CD14-positive monocyte (primary cell): Measurements from ENCODE around the gene ATAD5. TPM values are rescaled to one million over a fixed set of nuclear protein-coding genes. Genes with fewer than 3 reads are reported as not detected.

Experiments used
- DNase-seq, 3 donors: peaks; one replicate each; pipeline ENCODE4 v3.0.0-alpha.2; 2011 to 2022
- H2AFZ ChIP-seq: 2 replicates; pipeline ENCODE4 v1.6.0; 2012; ENCODE audit warnings: mild to moderate bottlenecking, low read depth, low read length, inconsistent platforms; ENCODE audit not compliant: insufficient read depth, poor library complexity, severe bottlenecking
- H3K27ac ChIP-seq, 2 donors: 1 replicate in 1 of 2; 2 replicates in 1 of 2; pipeline ENCODE4 v1.5.1; 2012 to 2013; ENCODE audit warnings: low read length in 2 of 2, control low read depth in 1 of 2, inconsistent platforms in 1 of 2, low read depth in 1 of 2, mild to moderate bottlenecking in 1 of 2
- H3K27me3 ChIP-seq, 2 donors: one replicate each; pipeline versions ENCODE4 v1.6.0 to v1.6.1; 2011 to 2013; ENCODE audit warnings: low read length in 2 of 2; ENCODE audit not compliant: control insufficient read depth in 2 of 2, insufficient read depth in 2 of 2
- H3K36me3 ChIP-seq, 2 donors: replicated peaks in 1 of 2; 1 replicate in 1 of 2; 2 replicates in 1 of 2; pipeline versions ENCODE4 v1.5.1 to v1.6.1; 2012 to 2013; ENCODE audit warnings: low read length in 2 of 2, control low read depth in 1 of 2, inconsistent platforms in 1 of 2, mild to moderate bottlenecking in 1 of 2; ENCODE audit not compliant: insufficient read depth in 2 of 2, control insufficient read depth in 1 of 2
- H3K4me1 ChIP-seq, 2 donors: 1 replicate in 1 of 2; 2 replicates in 1 of 2; pipeline versions ENCODE4 v1.5.1 to v1.6.1; 2012 to 2013; ENCODE audit warnings: low read length in 2 of 2, control low read depth in 1 of 2, inconsistent platforms in 1 of 2, mild to moderate bottlenecking in 1 of 2, moderate library complexity in 1 of 2; ENCODE audit not compliant: insufficient read depth in 2 of 2, control insufficient read depth in 1 of 2
- H3K4me2 ChIP-seq: replicated peaks from 2 replicates; pipeline ENCODE3; 2012; ENCODE audit warnings: low read length, moderate library complexity, mild to moderate bottlenecking; ENCODE audit not compliant: poor library complexity, severe bottlenecking; ENCODE audit errors: extremely low read depth
- H3K4me3 ChIP-seq, 3 experiments: fragments of 200-600 bp in 1 of 3; sonication (generic) in 1 of 3; replicated peaks in 1 of 3; 1 replicate in 2 of 3; 2 replicates in 1 of 3; pipeline ENCODE4 v1.5.1; 2011 to 2013; ENCODE audit warnings: low read length in 3 of 3, mild to moderate bottlenecking in 3 of 3, control low read depth in 2 of 3, low read depth in 2 of 3, inconsistent platforms in 1 of 3, moderate library complexity in 1 of 3
- H3K79me2 ChIP-seq: 2 replicates; pipeline ENCODE4 v1.6.0; 2012; ENCODE audit warnings: mild to moderate bottlenecking, control low read depth, inconsistent platforms, low read length, moderate library complexity; ENCODE audit not compliant: insufficient read depth
- H3K9ac ChIP-seq: 2 replicates; pipeline ENCODE4 v1.6.0; 2017; ENCODE audit warnings: low read length, mild to moderate bottlenecking; ENCODE audit not compliant: insufficient read depth, poor library complexity, severe bottlenecking
- H3K9me3 ChIP-seq, 2 donors: replicated peaks in 1 of 2; 1 replicate in 1 of 2; 2 replicates in 1 of 2; pipeline versions ENCODE4 v1.5.1 to v1.6.1; 2012 to 2013; ENCODE audit warnings: low read length in 2 of 2, control low read depth in 1 of 2; ENCODE audit not compliant: control insufficient read depth in 1 of 2, insufficient read depth in 1 of 2
- H4K20me1 ChIP-seq: 2 replicates; pipeline ENCODE4 v1.6.0; 2012; ENCODE audit warnings: mild to moderate bottlenecking, low read length, control low read depth, moderate library complexity; ENCODE audit not compliant: insufficient read depth
- H3K27ac Mint-ChIP-seq, 7 donors: one replicate each; pipeline ENCODE4 v1.8.0; 2020; ENCODE audit warnings: mild to moderate bottlenecking in 7 of 7, mixed read lengths in 7 of 7, moderate library complexity in 6 of 7, inconsistent platforms in 2 of 7
- H3K27me3 Mint-ChIP-seq, 3 donors: one replicate each; pipeline ENCODE4 v1.8.0; 2021 to 2022; ENCODE audit warnings: low read depth in 3 of 3, mild to moderate bottlenecking in 3 of 3, mixed read lengths in 3 of 3, moderate library complexity in 3 of 3, inconsistent platforms in 1 of 3
- H3K36me3 Mint-ChIP-seq, 2 donors: one replicate each; pipeline ENCODE4 v1.8.0; 2020; ENCODE audit warnings: mixed read lengths in 2 of 2, inconsistent platforms in 1 of 2, mild to moderate bottlenecking in 1 of 2
- H3K4me1 Mint-ChIP-seq: one replicate; pipeline ENCODE4 v1.8.0; 2020; ENCODE audit warnings: mild to moderate bottlenecking, mixed read lengths
- H3K4me3 Mint-ChIP-seq, 2 donors: one replicate each; pipeline ENCODE4 v1.8.0; 2020; ENCODE audit warnings: mild to moderate bottlenecking in 2 of 2, mixed read lengths in 2 of 2, moderate library complexity in 1 of 2
- H3K9me3 Mint-ChIP-seq, 7 donors: one replicate each; pipeline ENCODE4 v1.8.0; 2020 to 2022; ENCODE audit warnings: mixed read lengths in 7 of 7, mild to moderate bottlenecking in 6 of 7, moderate library complexity in 6 of 7, inconsistent platforms in 2 of 7
- CTCF ChIP-seq: fragments of 200-600 bp; IDR thresholded peaks from one replicate; pipeline ENCODE4 v1.8.0; 2022; ENCODE audit warnings: antibody characterized with exemption, mild to moderate bottlenecking
- WGBS: methylation state at CpG from one replicate; pipeline ENCODE4 v1.1.5; 2013; ENCODE audit warnings: missing lambda C conversion rate; ENCODE audit not compliant: insufficient coverage; 5-methylcytosine and 5-hydroxymethylcytosine counted together
- intact Hi-C, 2 donors: fragments of 100-400 bp; cut with micrococcal nuclease; formaldehyde crosslinking; loops; one replicate each; pipeline versions ENCODE4 v1.15.0 to v1.15.1; 2023
- polyA plus RNA-seq, 3 donors: library from polyadenylated mRNA; depleted of rRNA in 1 of 3; unstranded in 2 of 3; stranded (reverse) in 1 of 3; fragments of 300-500 nt in 2 of 3; fragments of >200 nt in 1 of 3; fragmentation: Illumina TruSeq in 2 of 3; gene quantifications; 1 replicate in 2 of 3; 2 replicates in 1 of 3; pipeline ENCODE4 v1.2.3, GENCODE V29; 2012 to 2021

Gene ATAD5
- polyA plus RNA-seq, 3 donors: 0.24 to 0.57 (median 0.42) TPM

DNA sequence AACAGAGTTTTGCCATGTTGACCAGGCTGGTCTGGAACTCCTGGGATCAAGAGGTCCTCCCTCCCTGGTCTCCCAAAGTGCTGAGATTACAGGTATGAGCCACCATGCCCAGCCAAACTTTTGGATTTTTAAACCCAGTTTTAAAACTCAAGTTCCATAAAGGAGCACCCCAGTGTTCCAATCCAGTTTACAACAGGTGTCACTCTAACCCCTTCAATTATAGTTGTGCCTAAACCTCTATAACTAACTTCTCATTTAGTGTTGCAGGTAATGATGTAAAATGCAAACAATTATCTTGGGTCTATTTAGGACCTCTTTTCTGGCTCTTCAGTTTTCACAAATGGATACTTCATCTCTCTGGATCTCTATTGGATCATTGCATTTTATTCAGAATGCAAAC lies 82.2 kb downstream of the ATAD5 start:
- H3K4me2 ChIP-seq: no peak overlapping the region
- Mint-ChIP-seq H3K27ac (no peak overlapping the region), H3K27me3 (peaks cover 3 to 9% (median 5%) of the 10 kb centered on the region in 3 donors), H3K9me3 (no peaks in the 10 kb centered on the region), H3K36me3 (no peaks in the 10 kb centered on the region), H3K4me3 (no peak overlapping the region), H3K4me1 (peaks cover 3% of the 10 kb centered on the region)
- no peak for TF ChIP-seq CTCF
- H3K9ac ChIP-seq: no peak overlapping the region
- no peaks in the 10 kb centered on the region for H4K20me1 ChIP-seq
- no peak for DNase-seq
- intact Hi-C loops: no loop called here
- no peak overlapping the region for H3K27ac ChIP-seq
- H3K27me3 ChIP-seq: no peaks in the 10 kb centered on the region
- H3K4me3 ChIP-seq: no peak overlapping the region
- no peaks in the 10 kb centered on the region for H3K4me1 ChIP-seq
- no peaks in the 10 kb centered on the region for H3K36me3 ChIP-seq
- H3K9me3 ChIP-seq: no peaks in the 10 kb centered on the region
- H3K79me2 ChIP-seq: no peaks in the 10 kb centered on the region
- H2AFZ ChIP-seq: no peak overlapping the region

DNA sequence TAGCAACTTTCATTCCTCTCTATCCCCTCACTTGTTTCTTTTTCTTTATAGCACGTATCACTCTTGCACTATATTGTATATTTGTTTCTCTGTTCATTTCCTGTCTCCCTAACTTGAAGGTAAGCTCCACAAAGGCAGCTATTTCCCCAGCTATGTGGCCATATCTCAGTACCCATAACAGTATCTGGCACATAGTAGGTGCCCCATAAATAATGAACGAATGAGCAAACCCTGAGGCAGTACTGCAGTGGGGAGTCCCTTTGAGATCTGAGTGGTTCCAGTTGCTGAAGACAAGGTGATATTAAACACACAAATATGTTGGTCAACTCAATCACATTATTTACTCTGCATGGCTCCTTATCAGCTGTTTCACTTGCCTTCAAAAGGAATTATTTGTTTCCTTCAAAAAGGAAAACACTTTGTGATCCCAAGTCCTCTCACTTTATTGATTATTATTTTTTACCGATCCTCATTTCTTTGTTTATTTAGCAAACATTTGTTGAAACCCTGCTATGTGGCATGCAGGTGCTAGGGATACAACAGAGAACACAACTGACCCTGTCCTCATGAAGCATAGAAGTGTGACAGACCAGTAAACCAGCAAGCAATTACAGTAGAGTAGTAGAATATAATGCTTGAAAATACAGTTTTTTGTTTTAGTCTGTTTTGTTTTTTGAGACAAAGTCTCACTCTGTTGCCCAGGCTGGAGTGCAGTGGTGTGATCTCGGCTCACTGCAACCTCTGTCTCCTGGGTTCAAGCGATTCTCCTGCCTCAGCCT lies 84.3 kb downstream of the ATAD5 start:
- Mint-ChIP-seq H3K36me3 (peaks cover 0 to 5% of the 10 kb centered on the region in 2 donors), H3K4me1 (peaks cover 4% of the 10 kb centered on the region), H3K4me3 (no peak overlapping the region), H3K27me3 (peaks cover 7 to 16% (median 10%) of the 10 kb centered on the region in 3 donors), H3K27ac (peak overlapping the region in 1 of 7 donors; percentile 42), H3K9me3 (no peaks in the 10 kb centered on the region)
- no peak overlapping the region for H3K9ac ChIP-seq
- no peak for DNase-seq
- no peak overlapping the region for H3K27ac ChIP-seq
- H3K4me1 ChIP-seq: peaks cover 3 to 6% of the 10 kb centered on the region in 2 donors
- H3K27me3 ChIP-seq: no peaks in the 10 kb centered on the region
- no peaks in the 10 kb centered on the region for H3K9me3 ChIP-seq
- no peaks in the 10 kb centered on the region for H4K20me1 ChIP-seq
- no peak overlapping the region for H3K4me3 ChIP-seq
- no peak overlapping the region for H3K4me2 ChIP-seq
- no peak for TF ChIP-seq CTCF
- H3K36me3 ChIP-seq: no peaks in the 10 kb centered on the region
- intact Hi-C loops: no loop called here
- no peak overlapping the region for H2AFZ ChIP-seq
- H3K79me2 ChIP-seq: peaks cover 5% of the 10 kb centered on the region
- no CpG with 5 or more reads among the region's 5 CpGs for WGBS
